Stromal cell of bone marrow (primary cell): ENCODE data around the gene CD79A.

Experiments used
- DNase-seq: peaks from one replicate; pipeline ENCODE4 v3.0.0-alpha.2; 2012; ENCODE audit warnings: low read depth

CD79A gene

DNA sequence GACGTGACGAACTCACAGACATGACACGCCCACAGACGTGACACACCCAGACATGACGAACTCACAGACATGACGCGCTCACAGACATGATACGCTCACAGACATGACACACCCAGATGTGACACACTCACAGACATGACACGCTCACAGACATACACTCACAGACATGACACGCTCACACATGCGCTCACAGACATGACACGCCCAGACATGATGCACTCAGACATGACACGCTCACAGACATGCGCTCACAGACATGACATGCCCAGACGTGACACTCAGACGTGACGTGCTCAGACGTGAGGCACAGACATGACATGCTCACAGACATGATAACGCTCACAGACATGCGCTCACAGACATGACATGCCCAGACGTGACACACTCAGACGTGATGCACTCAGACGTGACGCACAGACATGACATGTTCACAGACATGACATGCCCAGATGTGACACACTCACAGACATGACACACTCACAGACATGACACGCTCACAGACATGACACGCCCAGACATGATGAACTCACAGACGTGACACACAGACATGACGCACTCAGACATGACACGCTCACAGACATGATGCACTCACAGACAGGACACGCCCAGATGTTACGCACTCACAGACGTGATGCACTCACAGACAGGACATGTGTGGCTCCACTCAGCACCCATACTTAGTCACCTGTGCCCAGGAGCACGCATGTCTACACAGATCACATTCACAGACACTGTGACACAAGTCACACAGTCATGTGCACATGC is 43.1 kb downstream of the CD79A start:
- DNase-seq, result no peak

DNA sequence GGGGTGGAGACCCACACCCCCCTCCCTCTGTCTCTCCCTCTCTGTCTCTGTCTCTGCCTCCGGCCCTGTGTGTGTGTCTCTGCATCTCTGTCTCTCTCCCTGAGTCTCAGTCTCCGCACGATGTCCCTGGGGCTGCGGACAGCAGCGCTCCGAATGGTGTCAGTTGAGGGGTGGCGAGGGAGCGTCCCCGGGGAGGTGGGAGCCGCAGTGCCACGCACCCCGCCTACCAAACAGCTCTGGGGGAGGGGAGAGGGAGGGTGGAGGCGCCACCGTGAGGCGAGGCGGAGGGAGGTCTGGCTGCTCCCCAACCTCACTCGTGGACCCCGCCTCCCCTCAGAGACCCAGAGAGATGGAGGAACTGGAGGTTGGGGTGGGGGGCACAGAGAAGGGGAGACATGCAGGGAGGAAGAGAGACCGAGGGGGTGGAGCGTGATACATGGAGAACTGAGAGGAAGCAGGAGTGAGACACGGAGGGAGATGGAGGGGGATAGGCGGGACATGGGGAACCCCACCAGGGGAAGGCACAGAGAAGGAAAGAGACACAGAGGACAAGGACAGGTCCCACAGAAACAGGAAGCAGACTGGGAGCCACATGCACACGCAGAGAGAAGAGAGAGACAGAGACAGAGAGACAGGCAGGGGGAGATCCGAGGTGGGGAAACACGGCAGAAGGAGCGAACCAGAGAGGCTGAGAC is 44.0 kb downstream of the CD79A start:
- no peak for DNase-seq

DNA sequence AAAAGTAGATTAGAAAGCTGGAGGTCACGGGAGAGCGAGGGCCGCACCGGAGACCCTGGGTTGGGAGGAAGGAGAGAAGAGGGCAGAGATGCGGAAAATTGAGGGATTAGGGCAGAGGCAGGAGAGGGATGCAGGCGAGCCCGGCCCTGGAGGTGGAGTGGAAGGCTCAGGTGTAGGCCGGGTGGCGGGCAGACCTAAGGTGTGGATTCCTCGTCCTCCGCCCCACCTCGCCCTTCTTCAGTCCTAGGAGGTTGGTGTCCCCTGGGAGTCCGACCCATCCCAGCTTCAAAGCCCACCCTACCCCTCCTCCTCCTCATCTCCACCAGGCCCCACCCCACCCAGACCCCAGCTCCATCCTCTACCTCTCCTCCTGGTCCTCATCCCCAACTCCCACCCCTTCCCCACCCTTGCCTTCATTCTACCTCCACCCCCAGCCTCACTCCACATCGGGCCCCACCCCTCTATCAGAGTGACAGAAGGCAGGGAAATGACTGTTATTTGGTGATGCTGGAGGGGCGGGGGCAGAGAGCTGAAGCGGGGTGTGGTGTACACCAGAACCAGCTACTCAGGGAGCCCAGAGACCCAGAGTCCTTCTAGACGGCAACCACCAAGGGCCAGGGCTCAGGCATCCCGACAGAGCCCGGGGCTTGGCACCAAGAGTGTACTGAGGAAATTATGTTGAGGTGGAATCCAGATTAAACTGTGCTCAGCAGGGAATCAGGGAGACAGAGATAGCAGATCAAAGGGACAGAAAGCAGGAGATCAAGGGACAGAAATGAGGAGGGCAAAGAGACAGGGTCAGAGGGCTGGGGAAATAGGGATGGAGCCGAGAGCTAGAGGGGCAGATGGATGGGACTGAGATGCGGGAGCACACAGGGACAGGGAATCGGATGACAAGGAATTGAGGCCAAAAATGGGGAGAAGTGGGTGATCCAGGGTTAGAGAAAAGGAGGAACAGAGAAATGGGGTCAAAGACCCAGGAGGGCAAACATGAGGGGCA is 44.8 kb downstream of the CD79A start:
- DNase-seq, result no peak

DNA sequence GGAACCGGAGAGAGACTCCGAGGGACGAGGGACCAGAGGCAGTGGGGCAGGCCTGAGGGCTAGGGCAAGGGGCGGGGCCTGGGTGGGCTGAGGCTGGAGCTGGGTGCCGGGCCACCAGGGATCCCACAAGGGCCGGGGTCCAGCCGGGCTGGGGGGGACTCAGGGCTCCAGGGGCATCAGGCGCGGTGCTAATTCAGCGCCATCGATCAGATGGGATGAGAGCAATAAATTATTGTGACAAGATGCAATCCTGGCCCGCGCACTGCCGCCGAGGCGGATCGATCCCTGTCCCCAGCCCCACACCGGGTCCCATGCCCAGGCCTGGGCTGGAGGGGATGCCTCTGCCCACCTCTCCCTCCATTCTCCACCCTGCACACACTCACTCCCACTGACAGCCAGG is 45.5 kb downstream of the CD79A start:
- DNase-seq, result no peak

DNA sequence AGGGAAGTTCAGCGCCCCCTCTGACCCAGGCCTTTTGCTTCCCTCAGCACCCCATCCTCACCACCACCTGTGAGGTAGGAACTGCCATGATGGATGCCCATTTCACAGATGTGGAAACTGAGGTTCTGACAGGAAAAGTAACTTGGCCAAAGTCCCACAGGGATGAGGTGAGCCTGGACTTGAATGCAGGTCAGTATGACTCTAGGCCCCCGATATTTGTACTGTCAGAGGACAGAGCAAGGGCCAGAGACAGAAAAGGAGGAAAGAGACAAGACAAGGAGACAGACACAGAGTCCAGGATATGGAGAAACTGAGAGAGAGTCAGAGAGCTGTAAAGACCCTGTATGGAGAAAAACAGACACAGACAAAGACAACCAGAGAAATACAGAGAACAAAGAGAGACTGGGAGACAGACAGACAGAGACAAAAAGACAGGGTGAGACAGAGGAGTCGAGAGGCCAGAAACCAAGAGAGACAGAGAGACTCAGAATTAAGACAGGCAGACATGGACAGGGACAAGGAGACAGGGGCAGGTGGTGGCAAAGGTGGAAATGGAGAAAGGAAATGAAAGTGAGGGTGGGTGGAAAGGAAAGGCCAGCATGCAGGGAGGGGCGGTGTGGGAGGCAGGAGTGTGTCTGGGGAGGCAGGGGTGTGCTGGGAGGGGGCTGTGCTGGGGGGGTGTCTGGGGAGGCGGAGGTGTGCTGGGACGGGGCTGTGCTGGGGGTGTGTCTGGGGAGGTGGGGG is 46.1 kb downstream of the CD79A start:
- DNase-seq, result no peak

DNA sequence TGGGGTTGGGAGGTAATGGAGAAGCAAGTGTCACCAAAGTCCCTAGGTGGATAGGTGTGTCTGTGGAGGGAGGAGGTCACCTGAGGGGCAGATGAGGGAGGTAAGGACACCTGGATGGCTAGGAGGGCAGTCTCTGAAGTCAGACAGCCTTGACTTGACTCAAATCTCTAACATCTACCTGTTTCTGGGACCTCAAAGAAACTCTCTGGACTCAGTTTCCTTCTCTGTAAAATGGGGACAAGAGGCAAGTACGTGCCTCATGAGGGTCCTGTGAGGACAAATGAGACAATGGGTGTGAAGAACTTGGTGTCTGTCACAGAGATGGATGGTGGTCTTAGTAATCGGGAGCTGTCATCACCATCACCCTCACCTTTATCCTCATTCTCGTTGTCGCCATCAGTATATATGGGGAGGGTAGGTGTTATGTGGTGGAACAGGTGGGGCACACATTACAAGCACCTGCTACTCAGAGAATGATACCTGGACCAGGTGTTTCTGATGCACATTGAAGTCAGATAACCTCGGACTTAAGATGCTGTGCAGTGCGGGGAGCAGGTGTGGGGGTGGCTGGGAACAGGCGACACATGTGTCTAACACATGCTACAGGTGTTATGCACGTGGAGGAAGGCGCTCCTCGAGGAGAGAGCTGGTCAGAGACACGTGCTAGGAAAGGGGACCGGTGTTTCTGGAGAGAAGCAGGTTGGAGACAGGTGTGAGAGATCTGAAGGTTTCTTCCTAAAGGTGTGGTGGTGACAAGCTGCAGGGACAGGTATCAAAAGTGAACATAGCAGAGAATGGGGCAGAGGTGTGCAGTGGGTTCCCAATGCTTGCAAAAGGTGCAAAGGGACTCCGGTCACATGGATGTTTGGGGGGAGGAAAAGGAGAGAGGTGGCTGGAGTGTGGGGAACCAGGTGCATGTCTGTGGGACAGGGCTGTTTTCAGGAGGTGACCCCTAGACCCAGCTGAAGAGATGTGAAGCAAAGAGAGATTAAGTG is 47.4 kb downstream of the CD79A start:
- DNase-seq, result no peak

DNA sequence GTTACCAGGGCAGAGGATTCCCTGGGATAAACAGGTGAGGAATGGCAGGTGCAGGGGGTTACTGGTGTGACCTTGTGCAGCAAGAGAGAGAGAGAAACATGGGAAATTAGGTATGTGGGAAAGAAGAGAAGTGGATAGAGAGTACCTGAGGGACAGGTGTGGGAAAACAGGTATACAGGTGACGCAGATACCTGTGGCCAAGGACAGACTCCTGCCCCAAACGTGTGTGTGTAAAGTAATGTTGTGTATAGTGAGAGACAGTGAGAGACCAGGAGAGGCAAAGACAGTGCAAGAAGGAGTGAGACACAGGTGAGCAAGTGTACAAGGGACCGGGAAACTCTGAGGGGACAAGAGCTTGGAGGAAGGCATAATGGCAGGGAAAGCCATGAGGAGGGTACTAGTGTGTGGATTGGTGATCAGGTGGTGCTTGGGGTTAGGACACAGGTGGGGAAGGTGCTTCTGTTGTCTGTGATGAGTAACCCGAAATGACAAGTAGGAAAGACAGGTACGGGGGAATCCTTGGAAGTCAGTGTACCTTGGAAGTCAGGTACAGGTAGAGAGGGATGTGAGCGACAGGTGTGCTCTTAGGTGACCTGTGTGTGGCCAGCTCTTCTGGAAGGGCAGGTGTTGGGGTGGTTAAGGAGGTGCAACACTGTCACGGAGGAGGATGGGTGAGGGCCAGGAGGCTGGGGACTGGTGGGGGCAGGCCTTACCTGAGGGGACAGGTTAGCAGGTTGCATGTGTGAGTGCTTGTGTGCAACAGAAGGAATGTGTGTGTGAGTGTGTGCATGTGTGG is 48.3 kb downstream of the CD79A start:
- DNase-seq, result no peak

DNA sequence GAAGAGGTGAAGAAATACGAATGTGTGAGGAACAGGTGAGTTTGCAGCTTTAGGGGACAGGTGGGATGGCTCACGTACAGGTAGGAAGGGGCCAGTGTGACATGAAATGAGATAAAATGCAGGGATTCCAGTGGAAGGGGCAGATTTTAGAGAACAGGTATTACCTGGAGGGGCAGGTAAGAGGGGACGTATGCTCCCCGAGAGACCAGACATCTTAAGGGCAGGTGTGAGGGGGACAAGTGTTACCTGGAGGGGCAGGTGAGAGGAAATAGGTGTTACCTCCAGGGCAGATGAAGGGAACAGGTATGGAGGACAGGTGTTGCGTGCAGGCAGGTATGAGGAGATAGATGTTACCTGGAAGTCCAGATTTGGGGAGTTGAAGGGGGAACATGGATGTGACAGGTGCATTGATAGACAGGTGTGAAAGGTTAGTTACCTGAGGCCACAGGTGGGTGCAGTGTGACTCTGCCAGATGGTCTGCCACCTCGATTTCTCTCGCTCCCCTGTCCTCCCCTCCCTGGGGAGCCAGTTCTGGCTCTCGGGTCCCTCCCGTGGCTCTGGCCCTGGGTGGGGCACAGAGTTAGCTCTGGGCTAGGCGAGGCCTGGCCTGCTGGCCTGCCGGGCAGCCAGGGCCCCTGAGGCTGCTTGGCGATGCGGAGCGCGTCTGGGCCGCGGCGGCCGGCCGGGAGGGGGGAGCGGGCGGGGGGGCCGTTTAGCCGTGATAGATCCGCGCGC is 49.1 kb downstream of the CD79A start:
- DNase-seq, result no peak

DNA sequence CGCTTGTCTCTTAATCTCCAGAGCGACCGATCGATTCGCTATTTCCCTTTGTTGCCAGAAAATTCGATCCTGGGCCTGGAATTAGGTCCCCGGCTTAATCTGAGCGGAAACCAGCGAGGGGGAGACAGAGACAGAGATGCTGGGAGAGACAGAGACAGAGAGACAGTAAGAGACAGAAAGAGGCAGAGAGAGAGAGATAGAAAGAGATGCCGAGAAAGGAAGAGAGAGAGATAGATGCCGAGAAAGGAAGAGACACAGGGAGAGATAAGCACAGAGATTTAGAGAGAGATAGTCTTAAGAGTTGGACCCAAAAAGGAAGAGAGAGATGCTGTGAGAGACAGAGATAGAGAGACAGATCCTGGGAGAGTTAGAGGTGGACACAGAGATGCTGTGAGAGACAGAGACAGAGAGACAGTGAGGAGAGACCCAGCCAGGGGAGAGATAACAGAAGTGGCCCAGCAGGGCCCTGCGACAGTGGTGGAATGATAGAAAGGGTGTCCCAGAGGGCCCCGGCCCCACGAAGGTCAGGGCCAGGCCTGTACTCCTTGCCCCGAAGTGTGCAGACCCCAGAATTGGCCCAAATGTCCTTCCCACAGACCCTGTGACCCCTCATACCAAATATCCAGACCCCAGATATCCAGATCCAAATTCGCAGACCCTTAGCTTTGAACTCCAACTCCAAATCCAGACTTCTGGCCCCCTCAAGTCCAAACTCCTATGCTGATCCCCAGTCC is 49.9 kb downstream of the CD79A start:
- DNase-seq, result no peak

DNA sequence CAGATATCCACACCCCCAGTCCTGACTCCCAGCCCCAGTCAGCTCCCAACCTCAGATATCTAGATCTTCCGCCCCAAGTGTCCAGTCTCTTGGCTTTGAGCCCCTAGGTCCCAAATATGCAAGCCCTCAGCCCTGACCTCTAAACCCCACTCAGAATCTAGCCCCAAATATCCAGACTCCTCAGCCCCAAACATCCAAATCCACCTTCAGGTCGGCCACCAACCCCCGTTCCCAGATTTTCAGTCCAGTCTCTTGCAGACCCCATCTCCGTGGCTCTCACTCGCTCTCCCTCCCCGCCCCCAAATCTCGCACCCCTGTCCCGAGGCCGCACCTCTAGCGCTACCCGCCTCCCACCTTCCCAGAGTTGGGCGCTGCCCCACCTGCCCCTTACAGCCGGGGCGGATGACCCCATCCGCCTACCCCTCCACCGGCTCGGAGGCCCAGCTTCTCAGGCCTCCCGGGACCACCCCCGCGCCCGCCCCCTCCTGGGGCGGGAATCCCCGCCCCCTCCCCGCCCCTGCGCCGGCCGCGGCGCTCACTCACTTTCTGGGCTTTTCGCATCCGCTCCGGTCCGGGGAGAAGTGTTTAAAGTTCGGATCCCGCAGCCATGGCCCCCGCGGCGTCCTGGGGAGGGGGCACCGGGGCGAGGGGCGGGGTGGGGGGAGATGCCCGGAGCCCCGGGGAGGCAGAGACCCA is 50.6 kb downstream of the CD79A start:
- no peak for DNase-seq

DNA sequence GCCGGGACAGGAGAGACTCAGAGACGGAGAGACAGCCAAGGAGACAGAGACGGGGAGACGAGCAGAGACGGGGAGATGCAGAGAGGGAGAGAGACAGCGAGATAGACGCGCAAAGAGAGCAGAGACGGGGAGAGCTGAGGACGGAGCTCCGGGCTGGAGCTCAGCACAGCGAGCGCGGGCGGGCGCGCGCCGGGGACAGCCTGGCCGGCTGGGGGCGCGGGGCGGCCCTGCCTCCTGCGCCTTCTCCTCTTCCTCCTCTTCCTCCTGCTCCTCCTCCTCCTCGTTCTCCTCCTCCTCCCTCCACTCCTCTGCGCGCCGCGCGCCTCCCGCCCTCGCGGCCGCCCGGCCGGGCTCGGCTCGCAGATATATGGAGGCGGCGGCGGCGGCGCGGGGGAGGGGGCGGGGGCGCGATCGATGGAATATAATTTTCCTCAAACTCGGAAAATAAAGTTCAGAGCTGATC is 51.2 kb downstream of the CD79A start, which contains the start of gene ERFL:
TSS of gene ERFL (minus strand) at position 229 of the 463 bp plus-strand sequence. CDS start 15,530 bp downstream, outside the sequence.
- no peak for DNase-seq

DNA sequence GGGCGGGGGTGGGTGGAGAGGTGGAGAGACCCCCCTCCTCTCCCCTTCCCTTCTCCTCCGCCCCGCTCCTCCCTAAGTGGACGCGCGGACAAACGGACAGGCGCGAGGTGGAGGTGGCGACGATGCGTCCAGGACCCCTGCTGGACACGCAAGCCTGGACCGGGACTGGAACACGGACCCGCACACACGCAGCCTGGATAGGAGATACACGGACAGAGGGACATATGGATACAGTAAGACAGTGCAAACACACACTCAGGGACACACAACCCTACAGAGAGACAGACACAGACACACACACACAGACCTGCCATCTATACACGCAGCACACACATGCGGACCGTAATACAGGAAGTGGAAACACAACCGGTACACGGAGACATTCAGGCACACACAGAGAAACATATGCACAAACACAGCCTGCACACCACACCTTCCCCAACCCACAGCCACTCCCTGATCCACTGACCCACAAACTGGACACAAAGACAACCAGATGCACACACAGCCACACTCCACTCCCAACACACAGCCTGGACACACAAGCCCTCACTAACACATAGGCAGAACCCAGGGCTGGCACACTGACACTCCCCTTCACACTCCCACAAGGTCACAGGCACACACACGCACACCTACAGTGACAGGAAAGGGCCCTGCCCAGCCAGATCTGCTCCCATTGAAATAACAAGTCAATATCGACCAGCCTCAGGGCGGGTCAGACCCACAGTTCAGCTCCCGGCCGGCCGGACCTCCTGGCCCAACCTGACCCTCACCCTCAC is 51.9 kb downstream of the CD79A start:
- no peak for DNase-seq

DNA sequence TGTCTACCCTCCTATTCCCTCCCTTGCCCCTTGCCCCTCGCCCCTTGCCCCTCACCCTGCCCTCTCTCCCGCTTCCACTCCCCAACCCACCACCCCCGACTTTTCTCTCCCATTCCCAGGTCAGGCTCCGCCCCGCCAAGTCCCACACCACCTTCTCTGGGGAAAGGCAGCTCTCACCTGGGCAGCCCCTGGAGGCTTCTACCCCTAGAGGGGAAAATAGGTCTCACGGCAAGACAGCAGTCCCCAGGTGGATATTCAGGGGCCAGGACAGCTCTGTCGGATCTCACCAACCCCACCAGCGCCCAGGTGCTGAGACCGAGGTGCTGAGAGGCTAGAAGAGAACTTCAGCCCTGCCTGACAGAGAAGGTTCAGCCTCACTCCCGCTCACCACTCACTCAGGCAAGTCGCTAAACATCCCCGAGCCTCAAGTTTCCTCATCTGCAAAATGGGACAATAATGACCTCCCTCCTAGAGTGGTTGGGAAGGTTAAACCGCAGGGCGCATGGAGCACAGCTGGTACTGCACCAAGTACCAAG is 52.5 kb downstream of the CD79A start:
- no peak for DNase-seq

DNA sequence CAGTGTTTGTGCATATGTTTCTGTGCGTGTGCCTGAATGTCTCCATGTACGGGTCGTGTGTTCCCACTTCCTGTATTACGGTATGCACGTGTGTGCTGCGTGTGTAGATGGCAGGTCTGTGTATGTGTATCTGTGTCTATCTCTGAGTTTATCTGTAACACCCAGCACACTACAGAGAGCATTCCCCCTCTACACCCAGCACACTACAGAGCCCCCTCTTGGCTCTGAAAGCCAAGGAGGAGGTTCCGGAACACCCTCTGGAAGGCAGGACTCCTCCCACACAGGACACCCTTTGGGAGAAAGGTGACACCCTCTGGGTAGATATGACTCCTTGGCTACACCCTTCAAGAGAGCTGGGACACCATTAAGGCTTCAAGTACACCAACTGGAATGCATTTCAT is 53.2 kb downstream of the CD79A start:
- no peak for DNase-seq
